ENCODE measurements around the gene SLC6A19. TPM values are rescaled to one million over a fixed set of nuclear protein-coding genes. Genes with fewer than 3 reads are reported as not detected.

The SLC6A19 gene
- total and polyA plus RNA-seq, 2 donors (not counting 1 experiment from before 2014, with no cell fraction given) = not detected

GRCh38 chr5:1162751-1163150, 38.6 kb upstream of the SLC6A19 start:
- Mint-ChIP-seq H3K27me3 (peaks cover 13% of the 10 kb centered on the region), H3K4me3 (no peak overlapping the region), H3K4me1 (peaks cover 12% of the 10 kb centered on the region), H3K27ac (no peak overlapping the region), H3K9me3 (ENCODE audit: insufficient read depth) (no peaks in the 10 kb centered on the region)
- peaks cover 10 to 14% of the 10 kb centered on the region in 2 donors for H3K4me1 ChIP-seq (ENCODE audit: control insufficient read depth in 2 of 2, insufficient read depth in 2 of 2, low read length in 2 of 2)
- H3K9me3 ChIP-seq (ENCODE audit: control extremely low read depth in 1 of 3, control insufficient read depth in 2 of 3, insufficient read depth in 1 of 3, low read length in 2 of 3) = no peaks in the 10 kb centered on the region
- CTCF ChIA-PET = interaction anchor here (1.0 to 2.6 kb wide), 3 partner anchors 10 to 482 kb away, joined by 4 to 9 read pairs (median 4); no protein-coding TSS in a partner anchor
- H4K20me1 ChIP-seq (ENCODE audit: control insufficient read depth, insufficient read depth, low read length, poor library complexity, severe bottlenecking) = no peaks in the 10 kb centered on the region
- TF ChIP-seq EZH2 (IDR thresholded peaks at IDR 0.05; ENCODE audit: borderline replicate concordance, insufficient read depth, low read depth, low read length, poor library complexity, severe bottlenecking) (no peak), CTCF (IDR thresholded peaks at IDR 0.05) (no peak)
- DNase-seq = no peak
- intact Hi-C loops (cut with micrococcal nuclease) = no loop called here
- H3K79me2 ChIP-seq (ENCODE audit: control insufficient read depth, insufficient read depth, low read length) = no peaks in the 10 kb centered on the region
- no peak overlapping the region for H3K9ac ChIP-seq (ENCODE audit: low read length)
- no peak for ATAC-seq (ENCODE audit: low read depth)
- H3K4me3 ChIP-seq (ENCODE audit: control extremely low read depth in 1 of 5, extremely low read depth in 1 of 5, insufficient read depth in 1 of 5, low read depth in 2 of 5, low read length in 4 of 5) = no peak overlapping the region
- no peak overlapping the region for H3K4me2 ChIP-seq (replicated peaks; ENCODE audit: low read depth, low read length, poor library complexity, severe bottlenecking)
- WGBS (ENCODE audit: insufficient coverage) = 27% methylated on average over 8 of the region's 8 CpGs
- H3K36me3 ChIP-seq (replicated peaks in 1 of 2; ENCODE audit: control extremely low read depth in 1 of 2, control insufficient read depth in 1 of 2, extremely low read depth in 1 of 2, insufficient read depth in 2 of 2, low read length in 1 of 2) = no peaks in the 10 kb centered on the region
- POLR2A ChIA-PET = no interaction called here
- peaks cover 0 to 3% (median 0%) of the 10 kb centered on the region in 4 experiments for H3K27me3 ChIP-seq (replicated peaks in 1 of 4; ENCODE audit: control extremely low read depth in 1 of 4, control insufficient read depth in 3 of 4, insufficient read depth in 4 of 4, low read length in 3 of 4)
- H2AFZ ChIP-seq (ENCODE audit: insufficient read depth, low read depth, low read length, poor library complexity, severe bottlenecking) = no peak overlapping the region
- H3K27ac ChIP-seq (ENCODE audit: low read length in 2 of 2) = no peak overlapping the region

- peaks cover 14 to 21% of the 10 kb centered on the region in 2 donors for H3K4me1 ChIP-seq (ENCODE audit: control insufficient read depth in 2 of 2, insufficient read depth in 2 of 2, low read length in 2 of 2)
- ATAC-seq (ENCODE audit: low read depth) (no peak), DNase-seq (no peak)
- Mint-ChIP-seq H3K27ac (no peak overlapping the region), H3K9me3 (ENCODE audit: insufficient read depth) (no peaks in the 10 kb centered on the region), H3K27me3 (peaks cover 14% of the 10 kb centered on the region), H3K4me3 (no peak overlapping the region), H3K4me1 (peaks cover 17% of the 10 kb centered on the region)
- no peak overlapping the region for H3K4me3 ChIP-seq (ENCODE audit: control extremely low read depth in 1 of 5, extremely low read depth in 1 of 5, insufficient read depth in 1 of 5, low read depth in 2 of 5, low read length in 4 of 5)
- H4K20me1 ChIP-seq (ENCODE audit: control insufficient read depth, insufficient read depth, low read length, poor library complexity, severe bottlenecking) = no peaks in the 10 kb centered on the region
- H3K9me3 ChIP-seq (ENCODE audit: control extremely low read depth in 1 of 3, control insufficient read depth in 2 of 3, insufficient read depth in 1 of 3, low read length in 2 of 3) = no peaks in the 10 kb centered on the region
- H3K27me3 ChIP-seq (replicated peaks in 1 of 4; ENCODE audit: control extremely low read depth in 1 of 4, control insufficient read depth in 3 of 4, insufficient read depth in 4 of 4, low read length in 3 of 4) = peaks cover 0 to 3% (median 0%) of the 10 kb centered on the region in 4 experiments
- H3K27ac ChIP-seq (ENCODE audit: low read length in 2 of 2) = no peak overlapping the region
- TF ChIP-seq CTCF (IDR thresholded peaks at IDR 0.05) (no peak), EZH2 (IDR thresholded peaks at IDR 0.05; ENCODE audit: borderline replicate concordance, insufficient read depth, low read depth, low read length, poor library complexity, severe bottlenecking) (no peak)
- intact Hi-C loops (cut with micrococcal nuclease) = no loop called here
- POLR2A ChIA-PET = no interaction called here
- no peaks in the 10 kb centered on the region for H3K36me3 ChIP-seq (replicated peaks in 1 of 2; ENCODE audit: control extremely low read depth in 1 of 2, control insufficient read depth in 1 of 2, extremely low read depth in 1 of 2, insufficient read depth in 2 of 2, low read length in 1 of 2)
- CTCF ChIA-PET = interaction anchor here (1.0 to 2.6 kb wide), 4 partner anchors 10 to 481 kb away, joined by 3 to 9 read pairs (median 4); no protein-coding TSS in a partner anchor
- WGBS (ENCODE audit: insufficient coverage) = 97% methylated on average over 12 of the region's 12 CpGs
- H3K9ac ChIP-seq (ENCODE audit: low read length) = no peak overlapping the region
- no peaks in the 10 kb centered on the region for H3K79me2 ChIP-seq (ENCODE audit: control insufficient read depth, insufficient read depth, low read length)
- H3K4me2 ChIP-seq (replicated peaks; ENCODE audit: low read depth, low read length, poor library complexity, severe bottlenecking) = no peak overlapping the region
- no peak overlapping the region for H2AFZ ChIP-seq (ENCODE audit: insufficient read depth, low read depth, low read length, poor library complexity, severe bottlenecking)
These were observed 38.0 kb upstream of the SLC6A19 start for GRCh38 chr5:1163366-1163765.

Measured in B cell (primary cell).